Thyroid gland (tissue), 4 donors: ENCODE results near the gene SPOCK1. TPM values are rescaled to one million over a fixed set of nuclear protein-coding genes. Genes with fewer than 3 reads are reported as not detected.

Source experiments
- DNase-seq, 2 donors: peaks; one replicate each; pipeline ENCODE4 v3.0.0-alpha.2; 2019
- H3K27ac ChIP-seq, 3 donors: fragments of 200-600 bp; sonication (generic); 1 replicate in 2 of 3; 2 replicates in 1 of 3; pipeline ENCODE4 v1.5.1; 2016 to 2019; ENCODE audit warnings: mild to moderate bottlenecking in 1 of 3, moderate library complexity in 1 of 3
- H3K27me3 ChIP-seq: fragments of 200-600 bp; sonication (generic); one replicate; pipeline ENCODE4 v1.5.1; 2019
- H3K36me3 ChIP-seq, 2 donors: fragments of 200-600 bp; sonication (generic); one replicate each; pipeline ENCODE4 v1.5.1; 2016 to 2019
- H3K4me1 ChIP-seq, 2 donors: fragments of 200-600 bp; sonication (generic); one replicate each; pipeline ENCODE4 v1.5.1; 2017 to 2019
- H3K4me3 ChIP-seq, 3 donors: fragments of 200-600 bp; sonication (generic); replicated peaks in 1 of 3; 1 replicate in 2 of 3; 2 replicates in 1 of 3; pipeline ENCODE4 v1.5.1; 2016; ENCODE audit warnings: mild to moderate bottlenecking in 1 of 3
- H3K9me3 ChIP-seq: fragments of 200-600 bp; sonication (generic); one replicate; pipeline ENCODE4 v1.5.1; 2017
- CTCF ChIP-seq, 6 experiments: fragments of 200-600 bp in 3 of 6; fragments of 450-650 bp in 3 of 6; sonication (generic) in 3 of 6; IDR thresholded peaks; one replicate each; pipeline ENCODE4 v1.5.1; 2016 to 2019; ENCODE audit warnings: antibody characterized with exemption in 6 of 6, mild to moderate bottlenecking in 2 of 6, inconsistent platforms in 1 of 6, moderate library complexity in 1 of 6
- POLR2A ChIP-seq, 2 donors: fragments of 450-650 bp; IDR thresholded peaks; one replicate each; pipeline ENCODE4 v1.6.1; 2017; ENCODE audit warnings: antibody characterized with exemption in 2 of 2, mild to moderate bottlenecking in 2 of 2, moderate library complexity in 1 of 2
- WGBS, 2 donors: methylation state at CpG; one replicate each; pipeline ENCODE4 v1.1.5; 2017; 5-methylcytosine and 5-hydroxymethylcytosine counted together
- intact Hi-C: fragments of 100-400 bp; cut with DNase I; formaldehyde crosslinking; loops from one replicate; pipeline ENCODE4 v1.15.1; 2023
- total RNA-seq, 4 donors: library from RNA; depleted of rRNA; stranded (reverse); fragments of >200 nt; gene quantifications; one replicate each; pipeline ENCODE4 v1.2.3, GENCODE V29; 2016

The SPOCK1 gene
- total RNA-seq, 4 donors from 2014 or later = 15.8 to 34.1 (median 27.5) TPM

GRCh38 chr5:137055271-137055872 is 443.8 kb downstream of the SPOCK1 start:
- no peak overlapping the region for H3K27ac ChIP-seq
- no peak for DNase-seq

GRCh38 chr5:137054792-137055191 is 444.3 kb downstream of the SPOCK1 start:
- H3K4me3 ChIP-seq = no peak overlapping the region
- no peaks in the 10 kb centered on the region for H3K36me3 ChIP-seq
- H3K9me3 ChIP-seq = no peaks in the 10 kb centered on the region
- H3K27ac ChIP-seq = no peak overlapping the region
- 82 to 84% methylated on average over 3 of the region's 3 CpGs for WGBS, 2 donors
- no peak for TF ChIP-seq POLR2A (IDR thresholded peaks at IDR 0.05)
- no peaks in the 10 kb centered on the region for H3K27me3 ChIP-seq
- intact Hi-C loops = no loop called here
- no peak for DNase-seq
- no peaks in the 10 kb centered on the region for H3K4me1 ChIP-seq

More at GRCh38 chr5:137055271-137055872, 443.8 kb downstream of the SPOCK1 start:
- no peaks in the 10 kb centered on the region for H3K27me3 ChIP-seq
- intact Hi-C loops = no loop called here
- no peak for TF ChIP-seq CTCF (IDR thresholded peaks at IDR 0.05)
- TF ChIP-seq POLR2A (IDR thresholded peaks at IDR 0.05) = no peak
- no peaks in the 10 kb centered on the region for H3K4me1 ChIP-seq
- no peaks in the 10 kb centered on the region for H3K36me3 ChIP-seq
- 68 to 79% methylated on average over 2 of the region's 2 CpGs for WGBS, 2 donors
- H3K4me3 ChIP-seq = no peak overlapping the region
- no peaks in the 10 kb centered on the region for H3K9me3 ChIP-seq

- no peak for TF ChIP-seq POLR2A (IDR thresholded peaks at IDR 0.05)
- TF ChIP-seq CTCF (IDR thresholded peaks at IDR 0.05) = no peak
- no peak overlapping the region for H3K27ac ChIP-seq
- 71 to 80% methylated on average over 1 of the region's 1 CpG for WGBS, 2 donors
- intact Hi-C loops = no loop called here
- H3K9me3 ChIP-seq = no peaks in the 10 kb centered on the region
- no peak overlapping the region for H3K4me3 ChIP-seq
- H3K4me1 ChIP-seq = no peaks in the 10 kb centered on the region
- H3K36me3 ChIP-seq = no peaks in the 10 kb centered on the region
- H3K27me3 ChIP-seq = no peaks in the 10 kb centered on the region
- no peak for DNase-seq
Observed at GRCh38 chr5:137054335-137054734, 444.8 kb downstream of the SPOCK1 start.

- H3K27me3 ChIP-seq = no peaks in the 10 kb centered on the region
- 87 to 89% methylated on average over 3 of the region's 3 CpGs for WGBS, 2 donors
- H3K36me3 ChIP-seq = no peaks in the 10 kb centered on the region
- no peaks in the 10 kb centered on the region for H3K4me1 ChIP-seq
- no peak for DNase-seq
- H3K4me3 ChIP-seq = no peak overlapping the region
- intact Hi-C loops = no loop called here
- no peak overlapping the region for H3K27ac ChIP-seq
- no peak for TF ChIP-seq CTCF (IDR thresholded peaks at IDR 0.05)
- no peak for TF ChIP-seq POLR2A (IDR thresholded peaks at IDR 0.05)
- no peaks in the 10 kb centered on the region for H3K9me3 ChIP-seq
Observed at GRCh38 chr5:137051161-137051560, 448.0 kb downstream of the SPOCK1 start.

- Histone ChIP-seq H3K9me3 (no peaks in the 10 kb centered on the region), H3K4me3 (no peak overlapping the region), H3K4me1 (no peaks in the 10 kb centered on the region), H3K36me3 (no peaks in the 10 kb centered on the region), H3K27me3 (no peaks in the 10 kb centered on the region), H3K27ac (no peak overlapping the region)
- WGBS, 2 donors = 63 to 76% methylated on average over 1 of the region's 1 CpG
- intact Hi-C loops = no loop called here
- no peak for TF ChIP-seq CTCF (IDR thresholded peaks at IDR 0.05)
- DNase-seq = no peak
Observed at GRCh38 chr5:137040641-137041340, 458.3 kb downstream of the SPOCK1 start.
